G401.6 (cell line): ENCODE measurements around the gene GPR142.

Source experiments
- FAIRE-seq: peaks from 2 replicates; lab custom pipeline; 2012; peaks lifted over from hg19 to GRCh38; lab: Jason Lieb, UNC

GPR142 gene

DNA sequence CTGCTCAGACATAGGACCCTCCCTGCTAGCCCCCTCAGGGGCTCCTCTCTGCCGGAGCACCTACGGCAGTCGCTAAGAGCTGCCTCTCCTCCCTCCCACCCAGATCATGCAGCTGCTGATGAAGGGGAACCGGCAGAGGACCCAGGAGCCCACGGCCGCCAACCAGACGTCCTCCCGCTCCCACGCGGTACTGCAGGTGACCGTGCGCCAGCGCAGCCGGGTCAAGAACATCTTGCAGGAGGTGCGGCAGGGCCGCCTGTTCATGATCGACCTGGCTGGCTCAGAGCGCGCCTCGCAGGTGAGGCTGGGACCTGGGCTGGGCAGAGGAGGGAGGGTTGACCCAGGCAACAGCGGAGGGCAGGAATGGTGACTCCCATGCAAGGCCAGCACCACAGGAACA, 22.6 kb upstream of the GPR142 start:
- FAIRE-seq = no peak

DNA sequence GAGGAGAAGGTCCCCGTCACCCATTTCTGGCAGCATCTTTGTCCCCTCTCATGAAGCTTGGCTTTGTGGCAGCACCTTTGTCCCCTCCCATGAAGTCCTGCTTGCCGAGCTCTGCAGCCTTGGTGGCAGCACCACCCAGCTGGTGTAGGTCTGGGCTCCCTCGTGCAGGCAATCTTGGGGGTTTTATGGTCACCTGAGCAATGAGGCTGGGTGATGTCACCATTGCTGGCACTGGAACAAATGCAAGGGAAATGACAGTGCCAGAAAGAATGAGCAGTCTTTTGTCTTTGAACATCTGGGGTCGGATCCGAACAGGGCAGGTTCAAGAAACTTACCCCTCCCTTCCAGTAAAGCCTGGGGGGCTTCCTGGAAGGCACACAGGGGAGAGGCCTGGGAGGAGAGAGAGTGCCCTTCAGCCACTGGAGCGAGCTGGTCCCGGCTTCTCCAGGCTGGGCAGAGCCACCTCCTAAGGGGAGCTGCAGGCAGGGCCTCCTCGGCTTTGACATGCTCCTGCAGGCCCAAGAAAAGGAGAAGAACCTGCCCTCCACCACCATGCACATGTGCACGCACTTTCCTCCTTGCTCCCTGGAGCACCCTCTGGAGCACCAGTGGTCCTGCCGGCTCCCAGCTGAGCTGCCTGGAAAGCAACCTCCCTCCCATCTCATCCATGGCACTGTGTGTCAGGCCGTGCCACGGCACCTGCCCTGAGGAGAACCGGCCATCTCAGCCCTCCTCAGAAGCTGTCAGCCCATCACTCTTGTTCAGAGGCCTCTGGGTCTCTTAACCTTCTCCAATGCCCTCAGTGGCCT, 21.7 kb upstream of the GPR142 start:
- FAIRE-seq = no peak

DNA sequence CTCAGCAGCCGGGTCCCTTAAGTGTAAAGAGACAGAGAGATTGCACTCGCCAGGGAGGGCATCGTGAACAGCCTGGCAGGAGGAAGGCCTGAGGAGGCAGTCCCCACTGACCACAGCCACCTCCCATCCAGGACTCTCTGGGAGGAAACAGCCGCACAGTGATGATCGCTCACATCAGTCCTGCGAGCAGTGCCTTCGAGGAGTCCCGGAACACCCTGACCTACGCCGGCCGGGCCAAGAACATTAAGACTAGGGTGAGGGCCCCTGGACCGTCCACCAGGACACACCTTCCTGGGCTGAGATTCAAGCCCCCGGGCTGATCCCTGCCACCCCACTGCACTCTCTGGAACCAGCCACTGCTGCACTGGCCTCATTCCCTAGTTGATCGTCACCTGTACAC, 19.7 kb upstream of the GPR142 start:
- FAIRE-seq = no peak

DNA sequence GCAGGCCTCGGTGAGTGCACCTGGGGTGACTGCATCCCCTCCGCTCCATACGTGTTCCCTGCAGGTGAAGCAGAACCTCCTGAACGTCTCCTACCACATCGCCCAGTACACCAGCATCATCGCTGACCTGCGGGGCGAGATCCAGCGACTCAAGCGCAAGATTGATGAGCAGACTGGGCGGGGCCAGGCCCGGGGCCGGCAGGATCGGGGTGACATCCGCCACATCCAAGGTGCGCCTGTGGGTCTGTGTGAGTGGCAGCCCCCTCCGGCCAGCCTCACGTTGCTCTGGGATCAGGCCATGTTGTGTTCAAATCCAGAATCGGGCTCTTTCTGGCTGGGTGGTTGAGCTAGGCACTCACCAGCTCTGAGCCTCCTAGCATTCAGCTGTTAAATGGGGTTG, 18.2 kb upstream of the GPR142 start:
- FAIRE-seq = no peak

DNA sequence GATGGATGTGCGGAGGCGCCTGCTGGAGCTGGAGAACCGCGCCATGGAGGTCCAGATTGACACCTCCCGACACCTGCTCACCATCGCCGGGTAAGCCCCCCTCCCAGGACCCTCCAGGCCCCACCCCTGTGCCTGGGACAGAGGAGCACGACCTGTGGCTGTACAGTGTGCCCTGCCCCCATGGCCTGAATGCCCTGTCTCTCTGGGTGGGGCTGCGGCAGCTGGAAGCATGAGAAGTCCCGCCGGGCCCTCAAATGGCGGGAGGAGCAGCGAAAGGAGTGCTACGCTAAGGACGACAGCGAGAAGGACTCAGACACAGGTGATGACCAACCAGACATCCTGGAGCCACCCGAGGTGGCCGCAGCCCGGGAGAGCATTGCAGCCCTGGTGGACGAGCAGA, 16.8 kb upstream of the GPR142 start:
- FAIRE-seq = no peak

DNA sequence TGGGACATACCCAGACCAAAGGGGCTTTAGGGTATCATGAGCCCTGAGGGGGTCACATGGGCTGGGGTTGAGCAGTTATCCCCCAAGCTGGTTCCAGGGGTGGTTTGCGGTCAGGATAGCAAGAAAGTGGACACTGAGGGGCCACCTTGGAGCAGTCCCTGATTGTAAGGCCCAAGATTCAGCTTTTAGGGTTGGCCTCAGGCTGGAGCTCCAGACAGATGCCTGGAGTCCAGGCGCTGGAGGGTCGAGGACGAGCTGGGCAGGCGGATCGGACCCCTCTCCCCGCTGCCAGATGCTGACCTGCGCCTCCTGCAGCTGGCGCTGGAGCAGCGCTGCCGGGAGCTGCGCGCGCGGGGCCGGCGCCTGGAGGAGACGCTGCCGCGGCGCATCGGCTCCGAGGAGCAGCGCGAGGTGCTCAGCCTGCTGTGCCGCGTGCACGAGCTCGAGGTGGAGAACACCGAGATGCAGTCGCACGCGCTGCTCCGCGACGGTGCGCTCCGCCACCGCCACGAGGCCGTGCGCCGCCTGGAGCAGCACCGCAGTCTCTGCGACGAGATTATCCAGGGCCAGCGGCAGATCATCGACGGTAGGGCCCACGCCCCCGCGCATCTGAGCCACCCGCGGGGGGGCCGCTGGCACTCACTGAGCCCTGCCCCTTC, 15.6 kb upstream of the GPR142 start:
- no peak for FAIRE-seq

DNA sequence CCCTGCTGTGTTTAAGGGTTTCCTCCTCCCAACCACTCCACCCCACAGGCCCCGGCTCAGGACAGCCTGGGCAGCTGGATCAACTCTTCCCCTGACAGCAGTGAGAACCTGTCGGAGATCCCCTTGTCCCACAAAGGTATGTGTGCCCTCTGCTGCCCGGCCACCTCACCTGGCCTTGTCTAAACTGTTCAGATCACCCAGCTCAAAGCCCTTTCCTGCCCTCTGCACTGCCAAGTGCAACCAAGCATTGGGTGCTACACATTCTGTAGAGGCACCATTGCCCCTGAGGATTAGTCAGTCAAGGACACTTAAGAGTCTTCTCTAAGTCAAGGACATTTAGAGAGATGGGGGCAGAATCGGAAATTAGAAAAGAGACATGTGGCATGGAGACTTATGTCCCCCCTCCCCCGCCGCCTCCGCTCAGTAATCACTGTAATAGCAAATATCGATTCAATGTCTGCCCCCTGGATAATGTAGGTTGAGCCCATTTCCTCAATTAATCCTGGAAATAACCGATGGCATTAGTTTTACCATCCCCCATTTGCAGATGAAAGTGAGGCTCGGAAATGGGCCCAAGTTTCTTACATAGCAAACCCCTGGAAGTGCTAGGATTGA, 13.8 kb upstream of the GPR142 start:
- no peak for FAIRE-seq

DNA sequence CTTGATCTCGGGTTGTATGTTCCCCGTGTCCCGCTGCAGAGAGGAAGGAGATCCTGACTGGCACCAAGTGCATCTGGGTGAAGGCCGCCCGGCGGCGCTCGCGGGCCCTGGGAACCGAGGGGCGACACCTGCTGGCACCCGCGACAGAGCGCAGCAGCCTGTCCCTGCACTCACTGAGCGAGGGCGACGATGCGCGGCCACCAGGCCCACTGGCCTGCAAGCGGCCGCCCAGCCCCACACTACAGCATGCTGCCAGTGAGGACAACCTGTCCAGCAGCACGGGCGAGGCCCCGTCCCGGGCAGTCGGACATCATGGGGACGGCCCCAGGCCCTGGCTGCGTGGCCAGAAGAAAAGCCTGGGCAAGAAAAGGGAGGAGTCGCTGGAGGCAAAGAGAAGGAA, 13.2 kb upstream of the GPR142 start:
- FAIRE-seq = no peak

DNA sequence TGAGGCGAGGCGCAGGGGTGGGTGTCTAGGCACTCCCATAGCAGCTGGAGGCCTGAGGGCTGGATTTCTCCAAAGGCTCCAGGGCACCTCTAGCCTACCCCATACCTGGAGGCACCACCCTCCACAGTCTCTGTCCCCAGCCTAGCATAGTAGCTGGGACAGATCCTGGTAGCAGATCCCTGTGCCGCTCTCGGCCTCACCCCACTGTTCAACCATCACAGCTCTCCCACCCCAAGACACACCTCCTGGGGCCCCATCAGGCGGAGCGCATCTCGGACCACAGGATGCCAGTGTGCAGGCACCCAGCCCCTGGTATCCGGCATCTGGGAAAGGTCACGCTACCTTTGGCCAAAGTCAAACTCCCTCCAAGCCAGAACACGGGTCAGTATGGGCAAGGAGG, 12.7 kb upstream of the GPR142 start:
- FAIRE-seq = no peak

DNA sequence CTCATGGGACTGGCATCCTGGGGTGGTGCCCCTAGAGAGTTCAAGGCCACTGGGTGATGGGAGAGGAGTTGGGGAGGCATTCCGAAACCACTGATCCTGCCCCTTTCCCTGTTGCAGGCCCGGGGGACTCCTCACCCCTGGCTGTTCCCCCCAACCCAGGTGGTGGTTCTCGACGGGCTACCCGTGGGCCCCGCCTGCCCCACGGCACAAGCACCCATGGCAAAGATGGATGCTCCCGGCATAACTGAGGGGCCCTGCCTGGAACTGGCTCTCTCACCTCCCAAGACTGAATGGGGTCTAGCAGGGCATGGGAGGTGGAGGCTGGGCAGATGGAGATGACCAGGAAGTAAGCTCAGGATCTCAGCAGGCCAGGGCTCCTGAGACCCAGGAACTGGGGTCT, 12.2 kb upstream of the GPR142 start:
- no peak for FAIRE-seq

DNA sequence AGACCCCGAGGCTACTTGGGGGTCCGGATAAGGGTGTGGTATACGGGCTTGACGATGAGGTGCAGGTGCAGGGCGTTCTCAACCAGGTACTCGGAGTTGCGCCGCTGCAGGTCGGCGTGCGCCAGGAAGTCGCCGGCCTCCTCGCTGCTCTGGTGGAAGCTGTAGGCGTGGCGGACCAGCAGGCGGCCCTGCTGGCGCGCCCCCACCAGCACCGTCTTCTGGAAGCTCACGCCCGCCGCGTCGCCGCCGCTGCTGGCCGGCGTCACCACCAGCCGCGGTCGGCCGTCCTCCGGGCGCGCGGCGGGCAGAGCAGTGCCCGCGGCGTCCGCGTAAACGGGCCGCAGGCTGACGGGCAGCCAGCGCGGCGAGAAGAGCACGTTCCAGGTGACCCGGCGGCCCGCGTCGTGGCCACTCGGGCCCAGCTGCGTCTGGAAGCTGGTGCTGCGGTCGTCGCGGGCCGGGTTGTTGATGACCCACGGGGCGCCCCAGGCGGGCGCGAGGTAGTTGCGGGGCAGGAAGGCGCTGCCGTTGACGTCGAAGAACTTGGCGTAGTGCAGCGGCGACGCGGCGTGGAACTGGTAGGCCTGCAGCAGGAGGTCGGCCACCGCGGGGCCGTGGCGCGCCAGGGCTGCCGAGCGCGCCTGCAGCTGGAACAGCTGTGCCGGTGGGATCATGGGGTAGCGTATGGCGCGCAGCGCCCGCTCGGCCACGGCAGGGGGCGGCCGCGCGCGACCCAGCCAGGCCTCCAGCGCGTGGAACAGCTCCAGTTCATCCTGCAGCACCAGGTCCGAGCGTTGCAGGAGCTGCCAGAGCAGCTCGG, 10.4 kb upstream of the GPR142 start:
- no peak for FAIRE-seq

DNA sequence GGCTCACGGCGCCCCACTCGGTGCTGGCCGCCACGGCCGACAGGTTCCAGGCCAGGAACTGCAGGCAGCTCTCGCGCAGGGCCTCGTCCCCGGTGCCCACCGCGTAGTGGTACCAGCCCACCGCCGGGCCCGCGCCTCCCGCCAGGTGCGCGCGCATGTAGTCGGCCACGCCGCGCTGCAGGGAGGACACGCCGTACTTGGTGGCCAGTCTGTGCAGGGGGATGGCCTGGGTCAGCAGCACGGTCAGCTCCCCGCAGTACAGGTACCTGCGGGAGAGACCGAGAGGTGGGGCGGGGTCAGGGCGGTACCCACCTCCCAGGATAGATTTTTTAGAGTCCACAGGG, 9.9 kb upstream of the GPR142 start:
- no peak for FAIRE-seq

DNA sequence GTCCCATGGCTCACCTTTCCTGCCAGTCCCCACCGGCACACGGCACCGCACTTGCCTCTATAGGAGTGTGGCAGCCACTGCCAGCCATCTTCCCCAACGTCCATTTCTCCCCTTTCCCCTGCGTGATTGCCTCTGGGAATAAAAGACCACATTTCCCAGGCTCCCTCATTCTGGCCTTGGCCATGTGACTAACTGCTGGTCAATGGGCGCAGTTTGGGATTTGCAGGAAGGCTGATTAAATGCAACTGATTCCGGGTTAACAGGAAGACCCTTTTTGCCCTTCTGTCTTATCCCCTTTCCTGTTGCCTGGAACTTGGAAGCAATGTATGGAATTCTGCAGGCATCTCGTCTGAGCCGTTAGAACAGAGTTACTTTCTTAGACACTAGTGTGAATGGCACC, 8.6 kb upstream of the GPR142 start:
- FAIRE-seq = no peak

DNA sequence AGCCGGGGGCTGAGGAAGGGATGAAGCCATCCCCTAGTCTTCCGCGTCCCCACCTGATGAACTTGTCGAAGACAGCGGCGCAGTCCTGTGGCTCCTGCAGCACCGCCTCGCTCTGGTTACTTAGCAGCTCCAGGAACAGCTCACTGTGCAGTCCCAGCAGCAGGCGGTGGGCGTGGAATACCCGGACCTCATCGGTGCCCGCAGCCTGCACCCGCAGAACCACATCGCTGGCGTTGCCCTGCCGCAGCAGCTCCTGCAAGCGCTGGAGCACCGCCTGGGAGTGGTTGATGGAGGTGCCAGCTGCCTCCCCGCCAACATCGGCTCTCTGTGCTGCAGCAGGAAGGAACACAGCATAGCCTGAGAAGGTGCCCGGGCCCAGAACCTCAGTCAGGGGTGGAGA, 7.4 kb upstream of the GPR142 start:
- no peak for FAIRE-seq

DNA sequence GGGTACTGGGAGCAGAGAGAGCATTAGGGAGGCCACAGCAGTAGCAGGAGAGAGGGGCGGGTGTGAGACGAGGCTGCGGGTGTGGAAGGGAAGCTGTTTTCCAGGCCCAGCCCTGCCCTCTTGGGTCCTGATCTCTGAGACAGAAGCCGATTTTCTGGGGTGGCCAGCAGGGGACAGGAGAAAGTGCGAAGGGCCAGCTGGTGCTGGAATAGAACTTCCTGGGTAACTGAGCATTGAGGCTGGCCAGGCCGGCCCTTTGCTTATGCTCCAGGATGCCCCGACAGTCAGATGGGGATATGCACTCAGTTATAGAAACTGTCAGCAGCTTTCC, 6.4 kb upstream of the GPR142 start:
- no peak for FAIRE-seq

DNA sequence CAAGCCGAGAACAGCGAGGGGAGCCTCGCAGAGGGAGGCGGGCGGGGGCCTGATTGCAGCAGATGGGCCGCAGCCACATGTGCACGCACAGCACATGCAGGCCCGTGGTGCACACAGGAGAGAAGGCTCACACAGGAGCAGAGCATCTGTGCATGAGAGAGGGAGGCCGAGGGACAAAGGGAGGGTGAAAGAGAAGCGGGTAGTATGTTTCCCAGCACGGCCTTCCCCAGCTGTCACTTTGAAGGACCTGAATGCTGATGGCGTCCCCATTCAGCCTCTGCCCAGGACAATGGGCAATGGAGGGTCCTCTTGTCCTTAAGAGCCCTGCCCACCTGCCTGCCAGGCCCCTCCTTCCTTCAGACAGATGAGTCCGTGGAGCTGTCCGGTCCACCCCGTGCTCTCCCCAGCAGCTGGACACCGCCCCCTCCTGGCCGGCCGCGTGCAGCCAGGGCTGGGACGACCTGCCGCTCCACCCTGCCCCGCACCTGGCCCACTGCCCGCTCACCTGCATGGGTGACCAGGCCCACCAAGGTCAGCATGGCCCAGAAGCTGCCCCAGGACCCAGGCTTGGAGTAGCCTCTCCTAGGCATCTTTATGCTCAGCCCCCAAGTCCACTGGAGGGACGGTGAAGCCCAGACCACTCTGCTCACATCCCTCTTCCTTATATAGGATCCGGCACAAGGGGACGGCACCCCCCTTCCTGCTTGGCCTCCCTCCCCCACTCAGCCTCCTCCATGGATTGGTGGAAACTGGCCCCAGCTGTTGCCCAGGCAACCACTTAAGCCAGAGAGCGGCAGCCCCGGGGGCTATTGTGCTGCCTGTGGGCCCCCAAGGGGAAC, 5.9 kb upstream of the GPR142 start, which contains the start of gene BTBD17:
Gene BTBD17, minus strand, starts transcription at position 639 of the 839 bp plus-strand sequence. Its CDS starts 49 bp downstream, at position 590.
- no peak for FAIRE-seq

DNA sequence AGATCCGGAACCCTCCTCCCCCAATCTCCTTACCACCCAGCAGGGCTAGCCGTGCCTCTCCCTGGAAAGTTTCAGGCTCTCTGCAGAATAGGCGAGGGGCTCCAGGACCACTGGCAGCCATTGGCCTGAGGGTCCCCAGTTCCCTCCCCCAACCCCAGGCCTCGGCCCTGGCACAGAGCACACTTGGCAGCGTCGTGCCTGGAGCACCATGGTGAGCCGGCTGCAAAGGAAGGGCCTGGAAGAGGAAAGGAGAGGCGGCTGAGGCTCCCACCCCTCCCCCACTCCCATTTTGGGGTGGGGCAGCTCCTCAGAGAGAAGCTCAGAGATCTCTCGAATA, 5.3 kb upstream of the GPR142 start:
- no peak for FAIRE-seq

DNA sequence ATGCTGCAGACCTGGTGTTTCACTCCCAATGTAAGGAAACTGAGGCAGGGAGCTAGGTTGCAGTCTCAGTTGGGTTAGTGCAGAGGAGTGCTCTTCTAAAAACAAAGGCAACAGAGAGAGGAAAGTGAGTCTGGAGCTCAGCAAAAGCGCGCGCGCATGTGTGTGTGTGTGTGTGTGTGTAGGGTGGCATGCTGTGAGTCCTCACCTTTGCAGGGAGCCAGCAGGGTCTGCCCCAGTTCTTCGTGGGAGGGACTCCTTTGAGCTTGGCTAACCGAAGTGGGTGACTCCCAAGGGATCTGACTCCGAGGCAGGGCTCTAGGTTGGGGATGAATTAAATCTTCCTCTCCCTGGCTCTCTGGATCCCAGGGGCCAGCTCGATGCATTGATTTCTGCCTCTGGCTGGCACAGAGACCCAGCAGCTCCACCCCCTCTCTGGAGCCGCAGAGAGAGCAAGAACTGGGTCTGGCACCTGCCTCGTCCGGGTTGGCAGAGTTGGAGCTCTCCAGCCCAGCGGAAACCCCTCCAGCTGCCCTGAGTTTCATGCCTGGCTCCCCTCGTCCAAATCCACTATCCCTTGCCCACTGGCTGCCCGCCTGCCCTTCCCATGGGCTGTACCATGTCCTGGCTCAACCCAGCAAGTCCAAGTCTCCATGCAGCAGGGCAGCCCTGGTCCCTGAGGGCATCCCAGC, 4.4 kb upstream of the GPR142 start:
- FAIRE-seq = no peak

DNA sequence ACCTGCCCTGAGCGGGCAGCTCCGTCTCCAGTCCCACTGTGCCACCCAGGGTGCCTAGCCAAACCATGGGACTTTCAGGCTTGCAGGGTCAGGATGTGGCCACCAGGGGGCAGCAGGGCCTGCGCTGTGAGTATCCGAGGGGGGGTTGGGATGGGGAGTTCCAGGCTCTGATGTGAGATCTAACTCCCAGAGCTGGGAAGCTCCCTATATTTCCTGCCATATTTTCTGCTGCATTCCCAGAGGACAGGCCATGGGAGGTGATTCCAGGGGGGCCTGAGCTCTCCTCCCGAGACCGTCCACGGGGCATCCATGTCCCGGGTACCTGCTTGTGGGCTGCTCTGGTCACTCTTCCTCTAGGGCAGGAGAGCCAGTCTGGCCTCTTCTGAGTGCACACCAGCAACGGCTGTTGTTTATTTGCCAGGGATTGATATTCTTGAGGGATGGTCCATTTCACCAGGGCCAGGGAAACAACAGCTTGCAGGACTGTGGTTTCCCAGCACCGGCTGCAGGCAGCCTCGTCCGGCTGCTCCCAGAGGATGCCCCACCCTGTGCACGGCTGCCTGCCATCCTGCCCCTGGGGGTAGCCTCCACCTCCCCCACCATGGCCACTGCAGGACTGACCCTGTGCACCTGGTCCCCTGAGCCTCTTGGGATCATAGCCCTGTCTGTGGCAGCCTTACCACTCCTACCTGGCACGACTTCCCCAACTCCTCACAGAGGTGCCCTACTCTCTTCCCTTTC, 1.2 kb downstream of the GPR142 start:
- no peak for FAIRE-seq

DNA sequence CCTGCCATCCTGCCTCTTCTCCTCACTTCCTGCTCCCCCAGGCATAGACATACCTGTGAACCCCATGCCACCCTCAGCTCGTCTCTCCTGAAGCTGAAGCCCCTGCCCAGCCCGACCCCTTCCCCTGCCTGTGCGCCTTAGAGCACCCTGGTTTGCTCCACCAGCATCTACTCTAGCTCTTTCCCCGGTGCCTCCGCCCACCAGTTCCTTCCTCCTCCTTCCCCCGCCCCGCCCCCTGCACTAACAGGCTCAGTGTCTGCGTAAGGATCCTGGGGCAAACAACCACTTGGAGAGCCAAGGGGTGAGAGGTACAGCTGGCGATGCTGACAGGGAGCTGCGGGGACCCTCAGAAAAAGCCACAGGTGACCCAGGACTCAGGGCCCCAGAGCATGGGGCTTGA, 1.9 kb downstream of the GPR142 start:
- FAIRE-seq = no peak
